Progenitor cell of endocrine pancreas (in vitro differentiated cells): ENCODE results near the gene MEF2A. TPM values are rescaled to one million over a fixed set of nuclear protein-coding genes. Genes with fewer than 3 reads are reported as not detected.
A peak's percentile ranks its signal among the peaks of the same experiment; 100 is the strongest.

Experiments
- DNase-seq: peaks from one replicate; pipeline ENCODE4 v3.0.0; 2021; ENCODE audit warnings: low spot score; ENCODE audit not compliant: unreplicated experiment
- H3K27ac Mint-ChIP-seq: 2 replicates; pipeline ENCODE4 v1.8.0; 2021; ENCODE audit warnings: mild to moderate bottlenecking, moderate library complexity, mixed read lengths
- H3K27me3 Mint-ChIP-seq: 2 replicates; pipeline ENCODE4 v1.8.0; 2021; ENCODE audit warnings: mixed read lengths
- H3K36me3 Mint-ChIP-seq: 2 replicates; pipeline ENCODE4 v1.8.0; 2022; ENCODE audit warnings: mixed read lengths; ENCODE audit not compliant: insufficient read depth
- H3K4me1 Mint-ChIP-seq: 2 replicates; pipeline ENCODE4 v1.8.0; 2021; ENCODE audit warnings: low read depth, mixed read lengths
- H3K4me3 Mint-ChIP-seq: 2 replicates; pipeline ENCODE4 v1.8.0; 2021; ENCODE audit warnings: low read depth, mild to moderate bottlenecking, moderate library complexity, mixed read lengths
- H3K9me3 Mint-ChIP-seq: 2 replicates; pipeline ENCODE4 v1.8.0; 2021; ENCODE audit warnings: low read depth, mixed read lengths
- CTCF ChIP-seq: fragments of 200-600 bp; sonication (generic); IDR thresholded peaks from one replicate; pipeline ENCODE4 v1.5.0; 2021; ENCODE audit warnings: antibody characterized with exemption, mild to moderate bottlenecking; ENCODE audit not compliant: unreplicated experiment
- total RNA-seq: library from RNA; stranded (reverse); gene quantifications from 2 replicates; pipeline ENCODE4 v1.2.1, GENCODE V29; 2021

Gene MEF2A
- total RNA-seq, 1 donor from 2014 or later, result 36.2 TPM

- Mint-ChIP-seq H3K27me3 (no peaks in the 10 kb centered on the region), H3K4me1 (peaks cover 10% of the 10 kb centered on the region), H3K4me3 (no peak overlapping the region), H3K36me3 (peaks cover 32% of the 10 kb centered on the region), H3K9me3 (peaks cover 8% of the 10 kb centered on the region), H3K27ac (peak overlapping the region; percentile 74)
- TF ChIP-seq CTCF, result no peak
- DNase-seq, result no peak
Measured at GRCh38 chr15:99603828-99604227, 38.0 kb downstream of the MEF2A start.

- H3K27ac Mint-ChIP-seq, result no peak overlapping the region
- H3K36me3 Mint-ChIP-seq, result peaks cover 26% of the 10 kb centered on the region
- no peak overlapping the region for H3K4me3 Mint-ChIP-seq
- H3K27me3 Mint-ChIP-seq, result no peaks in the 10 kb centered on the region
- peaks cover 7% of the 10 kb centered on the region for H3K9me3 Mint-ChIP-seq
- no peak for DNase-seq
- peaks cover 10% of the 10 kb centered on the region for H3K4me1 Mint-ChIP-seq
- TF ChIP-seq CTCF, result no peak
Measured at GRCh38 chr15:99604865-99605264, 39.1 kb downstream of the MEF2A start.

- peaks cover under 1% of the 10 kb centered on the region for H3K9me3 Mint-ChIP-seq
- H3K4me1 Mint-ChIP-seq, result peaks cover 10% of the 10 kb centered on the region
- no peak for DNase-seq
- H3K36me3 Mint-ChIP-seq, result peaks cover 20% of the 10 kb centered on the region
- no peak for TF ChIP-seq CTCF
- H3K27me3 Mint-ChIP-seq, result no peaks in the 10 kb centered on the region
- no peak overlapping the region for H3K4me3 Mint-ChIP-seq
- peak overlapping the region; percentile 36 for H3K27ac Mint-ChIP-seq
Measured at GRCh38 chr15:99605490-99605931, 39.7 kb downstream of the MEF2A start.

GRCh38 chr15:99605990-99606389, 40.2 kb downstream of the MEF2A start:
- peaks cover 10% of the 10 kb centered on the region for H3K4me1 Mint-ChIP-seq
- peaks cover 16% of the 10 kb centered on the region for H3K36me3 Mint-ChIP-seq
- H3K27ac Mint-ChIP-seq, result peak overlapping the region; percentile 36
- no peak for TF ChIP-seq CTCF
- H3K9me3 Mint-ChIP-seq, result no peaks in the 10 kb centered on the region
- H3K27me3 Mint-ChIP-seq, result no peaks in the 10 kb centered on the region
- H3K4me3 Mint-ChIP-seq, result no peak overlapping the region
- DNase-seq, result no peak

GRCh38 chr15:99606646-99607045, 40.9 kb downstream of the MEF2A start:
- no peaks in the 10 kb centered on the region for H3K9me3 Mint-ChIP-seq
- H3K27me3 Mint-ChIP-seq, result no peaks in the 10 kb centered on the region
- no peak overlapping the region for H3K27ac Mint-ChIP-seq
- H3K36me3 Mint-ChIP-seq, result peaks cover 12% of the 10 kb centered on the region
- DNase-seq, result no peak
- H3K4me1 Mint-ChIP-seq, result peaks cover 11% of the 10 kb centered on the region
- no peak for TF ChIP-seq CTCF
- no peak overlapping the region for H3K4me3 Mint-ChIP-seq
